HG03139 (cell line): ENCODE measurements around the gene PPM1N.
"Not testable (repeated sequence)": the region's sequence is repeated elsewhere in the genome, so short reads cannot be mapped to it uniquely, and the experiment has no call there.

Experiments used
- ATAC-seq: cut with Tn5 transposase; IDR thresholded peaks from one replicate; pipeline ENCODE4 v1.9.1; 2021; ENCODE audit not compliant: unreplicated experiment

Gene PPM1N

DNA sequence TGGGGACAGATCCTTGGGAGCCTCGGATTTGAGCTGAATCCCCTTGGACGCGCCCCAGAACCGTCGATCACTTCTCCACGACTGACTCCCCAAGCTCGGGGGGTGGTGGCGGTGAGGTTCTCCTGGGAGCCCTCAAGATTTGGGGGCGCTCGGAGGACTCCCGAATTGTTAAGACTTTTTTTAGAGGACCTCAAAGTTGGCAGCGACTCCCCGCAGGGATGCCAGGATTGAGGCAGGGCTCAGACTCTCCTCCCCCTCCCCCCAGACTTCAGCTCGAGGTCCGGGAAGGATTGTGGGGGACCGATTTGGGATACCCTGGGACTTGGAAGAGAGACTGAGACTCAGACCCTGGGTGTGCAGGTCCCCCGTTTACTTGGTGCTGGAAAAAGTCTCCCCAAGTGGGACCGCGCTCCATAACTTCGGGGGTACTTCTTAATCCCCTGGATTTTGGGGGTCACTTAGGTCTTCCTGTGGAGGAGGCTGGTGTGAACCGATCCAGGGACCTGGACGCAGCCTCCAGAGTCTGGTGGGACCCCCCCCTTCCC lies 9.7 kb downstream of the PPM1N start:
- no peak for ATAC-seq

DNA sequence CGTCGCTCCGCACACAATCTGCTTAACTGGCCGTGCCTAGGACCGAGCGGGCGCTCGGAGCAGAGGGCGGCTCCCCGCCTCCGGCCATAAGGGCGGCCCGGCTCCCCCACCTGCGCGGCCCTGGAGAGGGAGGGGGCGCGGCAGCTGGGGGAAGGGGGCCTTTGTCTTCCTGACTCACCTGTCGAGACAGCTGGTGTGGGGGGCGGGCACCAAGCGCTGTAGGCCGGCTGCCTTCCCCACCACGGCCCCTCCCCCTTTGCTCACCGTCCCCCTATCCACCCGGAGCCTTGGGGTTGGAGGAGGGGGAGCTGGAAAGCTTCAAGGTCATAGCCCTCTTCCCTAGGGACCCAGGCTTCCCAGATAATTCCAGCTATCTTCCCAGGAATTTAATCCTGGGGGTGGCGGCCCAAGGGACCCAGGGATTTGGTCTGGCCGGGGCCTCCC lies 10.2 kb downstream of the PPM1N start:
- ATAC-seq: no peak

GRCh38 chr19:45508861-45509691 lies 10.8 kb downstream of the PPM1N start:
- no peak for ATAC-seq

DNA sequence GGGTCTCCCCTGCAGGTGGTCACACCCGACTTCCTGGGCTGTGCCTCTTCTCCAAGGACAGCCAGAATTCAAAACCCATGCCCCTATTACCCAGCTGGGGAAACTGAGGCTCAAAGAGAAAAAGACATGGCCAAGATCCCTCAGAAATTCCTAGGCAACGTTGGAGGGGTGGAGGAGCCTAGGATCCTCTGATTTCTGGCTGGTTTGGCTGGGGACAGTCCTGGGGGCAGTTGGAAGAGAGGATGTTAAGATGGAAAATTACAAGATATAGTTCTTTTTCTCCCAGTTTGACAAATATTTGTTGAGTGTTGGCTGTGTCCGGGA lies 11.4 kb downstream of the PPM1N start:
- ATAC-seq: no peak

DNA sequence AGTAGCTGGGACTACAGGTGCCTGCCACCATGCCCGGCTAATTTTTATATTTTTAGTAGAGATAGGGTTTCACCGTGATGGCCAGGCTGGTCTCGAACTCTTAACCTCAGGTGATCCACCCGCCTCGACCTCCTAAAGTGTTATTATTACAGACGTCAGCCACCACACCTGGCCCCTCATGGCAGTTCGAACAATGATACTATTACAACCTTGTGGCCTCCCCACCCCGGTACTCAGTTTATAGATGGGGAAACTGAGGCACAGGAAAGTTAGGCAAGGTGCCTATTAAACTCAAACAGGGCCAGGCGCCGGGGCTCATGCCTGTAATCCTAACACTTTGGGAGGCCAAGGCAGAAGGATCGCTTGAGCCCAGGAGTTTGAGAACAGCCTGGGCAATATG lies 12.1 kb downstream of the PPM1N start:
- ATAC-seq: not testable (repeated sequence)

DNA sequence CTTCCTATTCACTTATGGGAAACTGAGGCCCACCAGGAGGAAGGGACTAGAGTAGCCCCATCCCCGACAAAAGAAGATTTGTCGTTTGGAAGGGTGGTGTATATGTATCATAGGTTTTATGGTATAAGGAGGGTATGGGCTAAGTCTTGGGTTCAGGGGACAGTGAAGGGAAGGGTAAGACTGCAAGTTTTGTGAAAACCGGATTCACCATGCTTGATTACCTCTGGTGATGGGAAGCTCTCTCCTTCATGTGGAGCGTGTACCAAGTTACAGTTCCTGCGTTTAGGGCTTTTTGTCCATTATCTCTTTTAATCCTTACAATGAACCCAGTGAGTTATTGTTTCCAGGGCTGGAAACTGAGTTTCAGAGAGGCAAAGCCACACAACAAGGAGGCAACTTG lies 12.8 kb downstream of the PPM1N start:
- no peak for ATAC-seq

GRCh38 chr19:45512881-45513483 lies 14.7 kb downstream of the PPM1N start:
- no peak for ATAC-seq

GRCh38 chr19:45514376-45515051 lies 16.3 kb downstream of the PPM1N start:
- ATAC-seq: no peak

DNA sequence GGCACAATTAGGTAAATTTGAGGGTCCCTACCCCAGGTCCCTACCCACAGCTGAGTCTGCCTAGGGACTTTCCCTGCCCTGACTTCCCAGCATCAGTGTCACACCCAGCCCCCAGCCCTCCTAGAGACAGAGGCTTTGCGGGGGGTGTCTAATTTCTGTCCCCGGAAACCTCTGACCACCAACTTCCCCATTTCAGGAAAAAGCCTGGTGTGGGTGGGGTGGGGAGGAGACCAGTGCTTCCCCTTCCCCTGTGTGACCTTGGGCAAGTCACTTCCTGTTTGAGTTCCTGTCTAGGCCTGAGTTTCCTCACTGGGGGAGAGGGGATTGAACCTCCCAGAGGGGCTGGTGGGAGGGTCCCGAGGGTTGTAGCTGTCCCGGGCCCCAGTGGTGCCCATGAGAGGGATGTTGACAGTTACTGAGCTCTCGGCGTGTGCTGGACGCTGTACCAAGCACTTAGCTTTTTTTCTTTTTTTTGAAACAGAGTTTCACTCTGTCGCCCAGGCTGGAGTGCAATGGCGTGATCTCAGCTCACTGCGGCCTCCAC lies 16.9 kb downstream of the PPM1N start:
- no peak for ATAC-seq

DNA sequence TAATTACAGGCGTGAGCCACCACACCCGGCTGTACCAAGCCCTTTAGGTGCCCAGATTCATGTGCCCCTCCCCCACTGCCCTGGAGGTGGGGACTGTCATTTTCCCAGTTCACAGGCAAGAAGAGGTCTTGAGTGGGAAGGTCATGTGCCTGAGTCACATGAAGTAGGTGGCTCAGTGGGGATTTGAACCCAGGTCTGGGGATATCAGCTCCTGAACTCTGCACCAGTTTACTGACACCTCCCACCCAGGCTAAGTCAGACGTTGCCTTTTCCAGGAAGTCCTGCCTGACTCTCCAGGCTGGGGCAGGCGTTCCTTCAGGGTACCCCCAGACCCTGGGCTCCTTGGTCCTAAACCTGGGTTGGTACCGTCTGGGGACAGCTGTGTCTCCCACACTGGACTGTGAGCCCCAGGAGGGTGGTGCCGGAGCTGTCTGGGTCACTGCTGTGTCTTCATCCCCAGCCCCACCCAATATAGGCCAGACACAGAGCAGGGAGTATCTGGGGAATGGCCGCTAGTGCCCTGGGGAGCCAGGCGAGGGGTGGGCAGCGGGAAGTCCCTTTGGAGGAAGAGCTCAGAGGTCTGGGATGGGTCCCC lies 17.7 kb downstream of the PPM1N start:
- ATAC-seq: no peak

GRCh38 chr19:45517238-45517637 lies 19.0 kb downstream of the PPM1N start:
- no peak for ATAC-seq

- ATAC-seq: no peak
Observed at GRCh38 chr19:45517641-45518468, 19.6 kb downstream of the PPM1N start.

- ATAC-seq: no peak
Observed at GRCh38 chr19:45518469-45518826, 20.2 kb downstream of the PPM1N start.

- ATAC-seq: no peak
Observed at GRCh38 chr19:45522010-45522941, 24.0 kb downstream of the PPM1N start.

DNA sequence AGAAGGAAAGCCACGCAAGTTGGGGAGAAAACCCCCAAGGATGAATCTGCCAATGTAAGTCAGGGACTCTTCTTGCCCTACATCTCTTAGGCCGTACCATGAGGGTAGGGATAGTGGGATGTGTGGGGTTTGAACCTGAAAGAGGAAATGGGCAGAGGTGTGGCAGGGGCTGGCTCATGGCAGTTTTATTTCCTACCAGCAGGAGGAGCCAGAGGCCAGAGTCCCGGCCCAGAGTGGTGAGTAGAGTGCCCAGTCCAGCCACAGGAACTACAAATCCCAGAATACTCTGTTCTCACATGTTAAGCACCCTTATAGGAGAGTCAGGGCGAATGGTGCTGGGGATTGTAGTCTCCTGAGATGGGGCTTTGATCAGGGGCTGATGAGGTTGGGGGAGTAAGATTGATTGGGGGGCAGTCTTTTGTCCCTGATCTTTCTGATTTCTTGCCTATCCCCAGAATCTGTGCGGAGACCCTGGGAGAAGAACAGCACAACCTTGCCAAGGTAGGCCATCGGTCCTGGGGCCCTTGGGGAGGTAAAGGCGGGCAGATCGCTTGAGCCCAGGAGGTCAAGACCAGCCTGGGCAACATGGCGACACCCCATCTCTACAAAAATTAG lies 25.5 kb downstream of the PPM1N start:
- peak; percentile 81 for ATAC-seq

DNA sequence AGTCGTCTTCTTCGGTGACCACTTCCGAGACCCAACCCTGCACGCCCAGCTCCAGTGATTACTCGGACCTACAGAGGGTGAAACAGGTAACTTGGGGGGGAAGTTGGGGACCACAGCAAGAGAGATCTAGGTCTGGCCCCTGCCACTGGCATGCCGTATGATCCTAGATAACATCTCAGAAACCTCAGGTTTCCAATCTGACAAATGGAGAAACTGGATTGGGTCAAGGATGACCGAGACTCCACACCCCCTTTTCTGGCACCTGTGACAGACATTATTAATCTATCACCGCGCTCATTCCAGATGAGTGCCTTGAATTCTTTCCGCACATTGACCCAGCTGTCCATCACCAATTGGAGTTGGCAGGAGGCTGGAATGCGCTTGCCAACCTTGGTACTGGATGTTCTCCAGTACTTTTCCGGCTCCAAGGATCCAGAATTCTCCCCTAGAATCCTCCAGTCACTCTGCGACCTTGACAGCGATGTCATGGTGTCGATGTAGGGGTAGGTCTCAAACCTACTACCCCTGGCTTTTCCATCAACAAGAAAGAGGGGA lies 26.4 kb downstream of the PPM1N start:
- ATAC-seq: no peak

- ATAC-seq: no peak
Observed at GRCh38 chr19:45526143-45526542, 27.9 kb downstream of the PPM1N start.

- ATAC-seq: no peak
Observed at GRCh38 chr19:45526971-45527370, 28.7 kb downstream of the PPM1N start.

GRCh38 chr19:45527731-45528130 lies 29.5 kb downstream of the PPM1N start:
- ATAC-seq: no peak
